ENCODE measurements around the gene ARHGAP31. TPM values are rescaled to one million over a fixed set of nuclear protein-coding genes. Genes with fewer than 3 reads are reported as not detected.
"Not testable (repeated sequence)": the region's sequence is repeated elsewhere in the genome, so short reads cannot be mapped to it uniquely, and the experiment has no call there.

Gene ARHGAP31
- total and polyA plus RNA-seq, 2 experiments from 2014 or later = 1.2 to 4.3 TPM

DNA sequence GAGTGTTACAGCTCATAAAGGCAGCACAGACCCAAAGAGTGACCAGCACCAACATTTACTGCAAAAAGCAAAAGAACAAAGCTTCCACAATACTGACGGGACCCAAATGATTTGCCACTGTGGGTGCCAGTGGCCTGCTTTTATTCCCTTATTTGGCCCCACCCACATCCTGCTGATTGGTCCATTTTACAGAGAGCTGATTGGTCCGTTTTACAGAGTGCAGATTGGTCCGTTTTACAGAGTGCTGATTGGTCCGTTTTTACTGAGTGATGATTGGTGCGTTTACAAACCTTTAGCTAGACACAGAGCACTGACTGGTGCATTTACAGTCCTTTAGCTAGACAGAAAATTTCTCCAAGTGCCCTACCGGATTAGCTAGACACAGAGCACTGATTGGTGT is 43.2 kb downstream of the ARHGAP31 start:
- not testable (repeated sequence) for H3K36me3 ChIP-seq (ENCODE audit: insufficient read depth); H3K27me3 Mint-ChIP-seq (ENCODE audit: insufficient read depth, low read depth, poor library complexity); H3K9me2 ChIP-seq (ENCODE audit: insufficient read depth); H3K4me3 Mint-ChIP-seq; H3K36me3 Mint-ChIP-seq (ENCODE audit: low read depth); H3K27ac Mint-ChIP-seq; H3K79me2 ChIP-seq (replicated peaks; ENCODE audit: insufficient read depth); H3K4me2 ChIP-seq; H3K4me1 ChIP-seq (ENCODE audit: insufficient read depth); H3K4me3 ChIP-seq; H3K9me3 Mint-ChIP-seq; H4K20me1 ChIP-seq (replicated peaks; ENCODE audit: insufficient read depth); H3K27me3 ChIP-seq (ENCODE audit: insufficient read depth); H2AFZ ChIP-seq; H3K27ac ChIP-seq (ENCODE audit: low read depth); H3K4me1 Mint-ChIP-seq; ATAC-seq; DNase-seq (ENCODE audit: low spot score); H3F3A ChIP-seq (replicated peaks; ENCODE audit: low read depth)

DNA sequence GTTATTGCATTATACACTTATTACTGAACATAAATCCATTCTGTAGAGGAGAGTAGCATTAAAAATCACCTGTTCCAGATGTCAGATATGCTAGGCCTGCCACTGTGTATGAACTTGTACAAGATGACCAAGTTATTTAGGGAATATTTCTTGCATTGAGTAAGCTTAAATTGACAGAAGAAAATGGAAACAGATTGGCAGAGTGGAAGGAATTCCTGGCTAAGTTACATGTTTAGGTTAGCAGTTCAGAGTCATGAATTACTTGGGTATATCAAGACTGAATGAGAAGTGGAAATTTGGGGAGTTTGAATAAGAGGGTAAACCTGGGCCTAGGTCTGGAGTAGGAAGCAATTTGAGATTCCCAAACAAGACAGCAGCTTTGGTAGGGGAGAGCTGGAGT is 44.6 kb downstream of the ARHGAP31 start:
- TF ChIP-seq ZNF114 (CRISPR knock-in tag; IDR thresholded peaks at IDR 0.05) = no peak
- TF ChIP-seq, protein P1, sequence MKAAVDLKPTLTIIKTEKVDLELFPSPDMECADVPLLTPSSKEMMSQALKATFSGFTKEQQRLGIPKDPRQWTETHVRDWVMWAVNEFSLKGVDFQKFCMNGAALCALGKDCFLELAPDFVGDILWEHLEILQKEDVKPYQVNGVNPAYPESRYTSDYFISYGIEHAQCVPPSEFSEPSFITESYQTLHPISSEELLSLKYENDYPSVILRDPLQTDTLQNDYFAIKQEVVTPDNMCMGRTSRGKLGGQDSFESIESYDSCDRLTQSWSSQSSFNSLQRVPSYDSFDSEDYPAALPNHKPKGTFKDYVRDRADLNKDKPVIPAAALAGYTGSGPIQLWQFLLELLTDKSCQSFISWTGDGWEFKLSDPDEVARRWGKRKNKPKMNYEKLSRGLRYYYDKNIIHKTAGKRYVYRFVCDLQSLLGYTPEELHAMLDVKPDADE (IDR thresholded peaks at IDR 0.05) = no peak
- no peak for TF ChIP-seq EZH2 (IDR thresholded peaks at IDR 0.05; ENCODE audit: low read depth, unreplicated experiment)
- no peak for TF ChIP-seq ZNF331 (CRISPR knock-in tag; IDR thresholded peaks at IDR 0.05; ENCODE audit: low read depth)
- no peak for TF ChIP-seq JUNB (IDR thresholded peaks at IDR 0.05; ENCODE audit: unreplicated experiment)
- TF ChIP-seq, protein P2, sequence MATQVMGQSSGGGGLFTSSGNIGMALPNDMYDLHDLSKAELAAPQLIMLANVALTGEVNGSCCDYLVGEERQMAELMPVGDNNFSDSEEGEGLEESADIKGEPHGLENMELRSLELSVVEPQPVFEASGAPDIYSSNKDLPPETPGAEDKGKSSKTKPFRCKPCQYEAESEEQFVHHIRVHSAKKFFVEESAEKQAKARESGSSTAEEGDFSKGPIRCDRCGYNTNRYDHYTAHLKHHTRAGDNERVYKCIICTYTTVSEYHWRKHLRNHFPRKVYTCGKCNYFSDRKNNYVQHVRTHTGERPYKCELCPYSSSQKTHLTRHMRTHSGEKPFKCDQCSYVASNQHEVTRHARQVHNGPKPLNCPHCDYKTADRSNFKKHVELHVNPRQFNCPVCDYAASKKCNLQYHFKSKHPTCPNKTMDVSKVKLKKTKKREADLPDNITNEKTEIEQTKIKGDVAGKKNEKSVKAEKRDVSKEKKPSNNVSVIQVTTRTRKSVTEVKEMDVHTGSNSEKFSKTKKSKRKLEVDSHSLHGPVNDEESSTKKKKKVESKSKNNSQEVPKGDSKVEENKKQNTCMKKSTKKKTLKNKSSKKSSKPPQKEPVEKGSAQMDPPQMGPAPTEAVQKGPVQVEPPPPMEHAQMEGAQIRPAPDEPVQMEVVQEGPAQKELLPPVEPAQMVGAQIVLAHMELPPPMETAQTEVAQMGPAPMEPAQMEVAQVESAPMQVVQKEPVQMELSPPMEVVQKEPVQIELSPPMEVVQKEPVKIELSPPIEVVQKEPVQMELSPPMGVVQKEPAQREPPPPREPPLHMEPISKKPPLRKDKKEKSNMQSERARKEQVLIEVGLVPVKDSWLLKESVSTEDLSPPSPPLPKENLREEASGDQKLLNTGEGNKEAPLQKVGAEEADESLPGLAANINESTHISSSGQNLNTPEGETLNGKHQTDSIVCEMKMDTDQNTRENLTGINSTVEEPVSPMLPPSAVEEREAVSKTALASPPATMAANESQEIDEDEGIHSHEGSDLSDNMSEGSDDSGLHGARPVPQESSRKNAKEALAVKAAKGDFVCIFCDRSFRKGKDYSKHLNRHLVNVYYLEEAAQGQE (IDR thresholded peaks at IDR 0.05; ENCODE audit: unreplicated experiment) = no peak
- TF ChIP-seq STAT1 (IDR thresholded peaks at IDR 0.05; ENCODE audit: unreplicated experiment) = no peak
- Histone ChIP-seq H3K4me3 (no peak overlapping the region), H3K36me3 (ENCODE audit: insufficient read depth) (no peaks in the 10 kb centered on the region), H3K4me1 (ENCODE audit: insufficient read depth) (no peaks in the 10 kb centered on the region), H3F3A (replicated peaks; ENCODE audit: low read depth) (no peaks in the 10 kb centered on the region), H3K27me3 (ENCODE audit: insufficient read depth) (no peaks in the 10 kb centered on the region), H3K79me2 (replicated peaks; ENCODE audit: insufficient read depth) (no peaks in the 10 kb centered on the region), H4K20me1 (replicated peaks; ENCODE audit: insufficient read depth) (no peaks in the 10 kb centered on the region), H3K27ac (ENCODE audit: low read depth) (no peak overlapping the region), H3K9me2 (ENCODE audit: insufficient read depth) (peaks cover 4% of the 10 kb centered on the region; the same call in 1 of the 2 replicates), H2AFZ (no peak overlapping the region), H3K4me2 (no peak overlapping the region)
- Mint-ChIP-seq H3K36me3 (ENCODE audit: low read depth) (peaks cover 9% of the 10 kb centered on the region; the same call in 2 of the 3 replicates), H3K4me3 (no peak overlapping the region), H3K4me1 (peaks cover 14% of the 10 kb centered on the region), H3K27me3 (ENCODE audit: insufficient read depth, low read depth, poor library complexity) (peaks cover 7% of the 10 kb centered on the region), H3K27ac (no peak overlapping the region), H3K9me3 (peaks cover 5% of the 10 kb centered on the region; the same call in 2 of the 3 replicates)
- DNase-seq (ENCODE audit: low spot score) = no peak
- ATAC-seq = no peak

Measured in GM23338 (cell line).